B cell (primary cell): ENCODE results near the gene SERGEF. TPM values are rescaled to one million over a fixed set of nuclear protein-coding genes. Genes with fewer than 3 reads are reported as not detected.

ENCODE experiments used
- ATAC-seq: fragments of 200-7000 bp; cut with Tn5 transposase; one replicate; pipeline ENCODE4 v1.10.0; 2021; ENCODE audit warnings: low read depth, mild to moderate bottlenecking, moderate number of reproducible peaks, moderate library complexity
- CTCF ChIA-PET: fragments of 350-600 bp; sonication (Branson Sonifier 250); formaldehyde crosslinking; loops from one replicate; lab custom pipeline; 2021; ENCODE audit warnings: antibody characterized with exemption, inconsistent platforms; lab: Charles Lee
- POLR2A ChIA-PET: fragments of 350-600 bp; sonication (Branson Sonifier 250); formaldehyde crosslinking; loops from one replicate; lab custom pipeline; 2021; ENCODE audit warnings: antibody characterized with exemption; lab: Charles Lee
- DNase-seq: peaks from one replicate; pipeline ENCODE4 v3.0.0; 2013
- H2AFZ ChIP-seq: 2 replicates; pipeline ENCODE4 v1.6.1; 2012; ENCODE audit warnings: mild to moderate bottlenecking, low read depth, low read length; ENCODE audit not compliant: insufficient read depth, poor library complexity, severe bottlenecking
- H3K27ac ChIP-seq, 2 donors: 1 replicate in 1 of 2; 2 replicates in 1 of 2; pipeline ENCODE4 v1.5.1; 2012 to 2013; ENCODE audit warnings: low read length in 2 of 2, mild to moderate bottlenecking in 2 of 2, moderate library complexity in 1 of 2
- H3K27me3 ChIP-seq, 4 experiments: fragments of 200-600 bp in 1 of 4; sonication (generic) in 1 of 4; replicated peaks in 1 of 4; 1 replicate in 2 of 4; 2 replicates in 2 of 4; pipeline versions ENCODE4 v1.6.1 to v1.7.0; 2013 to 2016; ENCODE audit warnings: low read length in 3 of 4, mild to moderate bottlenecking in 2 of 4, mixed read lengths in 1 of 4, moderate library complexity in 1 of 4; ENCODE audit not compliant: insufficient read depth in 4 of 4, control insufficient read depth in 3 of 4; ENCODE audit errors: control extremely low read depth in 1 of 4
- H3K36me3 ChIP-seq, 2 experiments: replicated peaks in 1 of 2; 1 replicate in 1 of 2; 2 replicates in 1 of 2; pipeline versions ENCODE4 v1.6.1 to v1.7.1; 2013; ENCODE audit warnings: low read length in 1 of 2; ENCODE audit not compliant: insufficient read depth in 2 of 2, control insufficient read depth in 1 of 2; ENCODE audit errors: control extremely low read depth in 1 of 2, extremely low read depth in 1 of 2
- H3K4me1 ChIP-seq, 2 donors: fragments of 200-600 bp in 1 of 2; sonication (generic) in 1 of 2; 1 replicate in 1 of 2; 2 replicates in 1 of 2; pipeline versions ENCODE4 v1.5.1 to v1.6.1; 2013 to 2017; ENCODE audit warnings: low read length in 2 of 2; ENCODE audit not compliant: control insufficient read depth in 2 of 2, insufficient read depth in 2 of 2
- H3K4me2 ChIP-seq: replicated peaks from 2 replicates; pipeline ENCODE3; 2012; ENCODE audit warnings: mild to moderate bottlenecking, low read depth, low read length; ENCODE audit not compliant: poor library complexity, severe bottlenecking
- H3K4me3 ChIP-seq, 5 experiments: fragments of 200-600 bp in 1 of 5; sonication (generic) in 1 of 5; 1 replicate in 3 of 5; 2 replicates in 2 of 5; pipeline versions ENCODE4 v1.5.1 to v1.7.0; 2011 to 2016; ENCODE audit warnings: low read length in 4 of 5, mild to moderate bottlenecking in 4 of 5, low read depth in 2 of 5, control low read depth in 1 of 5, moderate library complexity in 1 of 5; ENCODE audit not compliant: insufficient read depth in 1 of 5; ENCODE audit errors: control extremely low read depth in 1 of 5, extremely low read depth in 1 of 5
- H3K79me2 ChIP-seq: fragments of 200-600 bp; sonication (generic); one replicate; pipeline ENCODE4 v1.6.0; 2016; ENCODE audit warnings: low read length; ENCODE audit not compliant: control insufficient read depth, insufficient read depth
- H3K9ac ChIP-seq: fragments of 200-600 bp; sonication (generic); 2 replicates; pipeline ENCODE4 v1.6.1; 2017; ENCODE audit warnings: mild to moderate bottlenecking, low read length, moderate library complexity
- H3K9me3 ChIP-seq, 3 donors: one replicate each; pipeline versions ENCODE4 v1.6.1 to v1.7.1; 2013; ENCODE audit warnings: low read length in 2 of 3; ENCODE audit not compliant: control insufficient read depth in 2 of 3, insufficient read depth in 1 of 3; ENCODE audit errors: control extremely low read depth in 1 of 3
- H4K20me1 ChIP-seq: 2 replicates; pipeline ENCODE4 v1.6.0; 2012; ENCODE audit warnings: mild to moderate bottlenecking, low read length; ENCODE audit not compliant: insufficient read depth, control insufficient read depth, poor library complexity, severe bottlenecking
- H3K27ac Mint-ChIP-seq: one replicate; pipeline ENCODE4 v1.8.0; 2021; ENCODE audit warnings: mixed read lengths
- H3K27me3 Mint-ChIP-seq: one replicate; pipeline ENCODE4 v1.8.0; 2021; ENCODE audit warnings: mixed read lengths
- H3K4me1 Mint-ChIP-seq: one replicate; pipeline ENCODE4 v1.8.0; 2021; ENCODE audit warnings: mixed read lengths
- H3K4me3 Mint-ChIP-seq: one replicate; pipeline ENCODE4 v1.8.0; 2021; ENCODE audit warnings: mixed read lengths
- H3K9me3 Mint-ChIP-seq: one replicate; pipeline ENCODE4 v1.8.0; 2022; ENCODE audit warnings: mixed read lengths; ENCODE audit not compliant: insufficient read depth
- EZH2 ChIP-seq: IDR thresholded peaks from 2 replicates; pipeline ENCODE4 v1.6.1; 2012; ENCODE audit warnings: borderline replicate concordance, low read depth, mild to moderate bottlenecking, moderate library complexity, low read length; ENCODE audit not compliant: insufficient read depth, poor library complexity, severe bottlenecking
- WGBS: methylation state at CpG from one replicate; pipeline ENCODE4 v1.1.5; 2013; ENCODE audit warnings: missing lambda C conversion rate; ENCODE audit not compliant: insufficient coverage; 5-methylcytosine and 5-hydroxymethylcytosine counted together
- intact Hi-C: fragments of 100-400 bp; cut with micrococcal nuclease; formaldehyde crosslinking; loops from one replicate; pipeline ENCODE4 v1.10.0; 2022
- polyA plus RNA-seq: library from polyadenylated mRNA; depleted of rRNA; stranded (reverse); fragments of >200 nt; gene quantifications from 2 replicates; pipeline ENCODE4 v1.2.3, GENCODE V29; 2012
- total RNA-seq, 2 donors: library from RNA; stranded (reverse); fragments of 120-200 nt in 1 of 2; gene quantifications; 1 replicate in 1 of 2; 2 replicates in 1 of 2; pipeline versions ENCODE4 v1.2.3 to v1.2.4, GENCODE V29; 2013 to 2022
- TF ChIP-seq, protein P1 (sequence below): fragments of 200-600 bp; IDR thresholded peaks from one replicate; pipeline ENCODE4 v1.8.0; 2022; ENCODE audit warnings: antibody characterized with exemption, mild to moderate bottlenecking

Gene SERGEF
- total and polyA plus RNA-seq, 2 donors (not counting 1 experiment from before 2014, with no cell fraction given): 24.2 to 54.3 TPM

DNA sequence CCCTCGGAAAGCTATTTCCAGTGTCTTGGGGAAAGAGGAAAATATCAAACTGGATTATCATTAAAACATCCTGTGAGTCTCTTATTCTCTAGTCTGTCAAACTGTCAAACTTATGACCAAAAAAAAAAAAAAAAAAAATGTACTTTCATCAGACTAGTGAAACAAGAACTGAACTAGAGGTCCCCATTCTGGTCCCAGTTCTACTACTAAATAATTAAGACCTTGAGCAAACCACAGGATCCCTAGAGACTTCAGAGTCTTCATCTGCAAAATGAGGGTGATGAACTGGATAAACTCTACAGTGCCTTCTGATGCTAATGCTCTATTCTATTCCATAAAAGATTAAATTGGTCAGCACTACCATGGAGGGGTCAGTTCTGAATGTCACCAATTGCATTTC lies 105.8 kb downstream of the SERGEF start:
- Histone ChIP-seq H3K4me1 (peaks cover 0 to 6% of the 10 kb centered on the region in 2 donors), H2AFZ (no peak overlapping the region), H3K36me3 (peaks cover 0 to 14% of the 10 kb centered on the region in 2 experiments), H3K27me3 (no peaks in the 10 kb centered on the region), H4K20me1 (no peaks in the 10 kb centered on the region), H3K27ac (no peak overlapping the region), H3K9me3 (no peaks in the 10 kb centered on the region), H3K79me2 (no peaks in the 10 kb centered on the region), H3K4me3 (no peak overlapping the region), H3K9ac (no peak overlapping the region), H3K4me2 (no peak overlapping the region)
- POLR2A ChIA-PET: no interaction called here
- TF ChIP-seq, protein P1, sequence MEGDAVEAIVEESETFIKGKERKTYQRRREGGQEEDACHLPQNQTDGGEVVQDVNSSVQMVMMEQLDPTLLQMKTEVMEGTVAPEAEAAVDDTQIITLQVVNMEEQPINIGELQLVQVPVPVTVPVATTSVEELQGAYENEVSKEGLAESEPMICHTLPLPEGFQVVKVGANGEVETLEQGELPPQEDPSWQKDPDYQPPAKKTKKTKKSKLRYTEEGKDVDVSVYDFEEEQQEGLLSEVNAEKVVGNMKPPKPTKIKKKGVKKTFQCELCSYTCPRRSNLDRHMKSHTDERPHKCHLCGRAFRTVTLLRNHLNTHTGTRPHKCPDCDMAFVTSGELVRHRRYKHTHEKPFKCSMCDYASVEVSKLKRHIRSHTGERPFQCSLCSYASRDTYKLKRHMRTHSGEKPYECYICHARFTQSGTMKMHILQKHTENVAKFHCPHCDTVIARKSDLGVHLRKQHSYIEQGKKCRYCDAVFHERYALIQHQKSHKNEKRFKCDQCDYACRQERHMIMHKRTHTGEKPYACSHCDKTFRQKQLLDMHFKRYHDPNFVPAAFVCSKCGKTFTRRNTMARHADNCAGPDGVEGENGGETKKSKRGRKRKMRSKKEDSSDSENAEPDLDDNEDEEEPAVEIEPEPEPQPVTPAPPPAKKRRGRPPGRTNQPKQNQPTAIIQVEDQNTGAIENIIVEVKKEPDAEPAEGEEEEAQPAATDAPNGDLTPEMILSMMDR: no peak
- no peak for TF ChIP-seq EZH2
- H3K4me1 Mint-ChIP-seq: peaks cover 21% of the 10 kb centered on the region
- no CpG with 5 or more reads among the region's 1 CpG for WGBS
- intact Hi-C loops: no loop called here
- CTCF ChIA-PET: no interaction called here
- H3K4me3 Mint-ChIP-seq: no peak overlapping the region
- ATAC-seq (peak; percentile 39), DNase-seq (peak; percentile 11)
- no peaks in the 10 kb centered on the region for H3K27me3 Mint-ChIP-seq
- H3K9me3 Mint-ChIP-seq: no peaks in the 10 kb centered on the region
- no peak overlapping the region for H3K27ac Mint-ChIP-seq

DNA sequence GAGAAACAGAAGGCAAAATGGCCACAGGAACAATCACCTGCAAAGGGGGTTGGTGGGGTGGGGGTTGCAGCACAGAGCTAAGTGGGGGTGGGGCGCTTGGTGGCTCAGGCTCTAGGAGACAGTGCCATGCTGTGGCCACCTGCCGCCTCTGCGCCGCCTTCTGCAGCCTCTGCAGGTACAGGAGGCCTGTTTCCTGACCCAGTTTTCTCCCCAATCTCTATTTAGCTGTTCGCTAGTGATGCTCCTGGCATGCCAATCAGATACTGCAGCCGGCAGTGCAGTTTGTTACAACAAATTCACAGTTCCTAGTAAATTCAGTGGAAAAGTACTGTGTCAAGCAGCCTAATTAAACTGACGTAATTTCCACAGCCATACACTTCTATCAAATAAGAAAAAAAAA lies 106.4 kb downstream of the SERGEF start:
- Histone ChIP-seq H3K79me2 (no peaks in the 10 kb centered on the region), H4K20me1 (no peaks in the 10 kb centered on the region), H3K4me3 (no peak overlapping the region), H3K4me1 (peaks cover 0 to 6% of the 10 kb centered on the region in 2 donors), H3K4me2 (no peak overlapping the region), H3K9me3 (no peaks in the 10 kb centered on the region), H3K36me3 (peaks cover 0 to 15% of the 10 kb centered on the region in 2 experiments), H3K9ac (no peak overlapping the region), H2AFZ (no peak overlapping the region), H3K27ac (no peak overlapping the region), H3K27me3 (no peaks in the 10 kb centered on the region)
- intact Hi-C loops: no loop called here
- DNase-seq (no peak), ATAC-seq (no peak)
- H3K4me3 Mint-ChIP-seq: no peak overlapping the region
- H3K27me3 Mint-ChIP-seq: no peaks in the 10 kb centered on the region
- ChIA-PET POLR2A (no interaction called here), CTCF (interaction anchor here (0.7 kb wide), 1 partner anchor 21 kb away, joined by 4 read pairs; no protein-coding TSS in a partner anchor)
- no peaks in the 10 kb centered on the region for H3K9me3 Mint-ChIP-seq
- H3K27ac Mint-ChIP-seq: no peak overlapping the region
- H3K4me1 Mint-ChIP-seq: peaks cover 21% of the 10 kb centered on the region
- WGBS: 100% methylated on average over 4 of the region's 7 CpGs
- TF ChIP-seq EZH2: no peak
- TF ChIP-seq, protein P1: no peak
